HepG2 (cell line): ENCODE data around the gene MAST1. TPM values are rescaled to one million over a fixed set of nuclear protein-coding genes. Genes with fewer than 3 reads are reported as not detected.

Source experiments
- CEBPG ChIP-seq: IDR thresholded peaks from 2 replicates; pipeline ENCODE4 v1.6.1; 2016
- FOSL1 ChIP-seq: sonication (generic); formaldehyde crosslinking; IDR thresholded peaks from 2 replicates; pipeline ENCODE4 v1.9.0; 2021; ENCODE audit warnings: missing genetic modification reagents, borderline replicate concordance
- FOXM1 ChIP-seq: sonication (generic); formaldehyde crosslinking; IDR thresholded peaks from 2 replicates; pipeline ENCODE4 v1.5.0; 2020; ENCODE audit warnings: missing genetic modification reagents
- KLF16 ChIP-seq, 2 experiments: sonication (generic) in 1 of 2; formaldehyde crosslinking in 1 of 2; IDR thresholded peaks; 2 replicates each; pipeline versions ENCODE4 v1.6.1 to v1.8.0; 2016 to 2023; ENCODE audit warnings: missing genetic modification reagents in 2 of 2, missing compliant biosample characterization in 1 of 2
- MATR3 ChIP-seq: sonication (generic); formaldehyde crosslinking; IDR thresholded peaks from 2 replicates; pipeline ENCODE4 v1.4.0; 2020; ENCODE audit warnings: missing genetic modification reagents
- NFIB ChIP-seq: sonication (generic); formaldehyde crosslinking; IDR thresholded peaks from 2 replicates; pipeline ENCODE4 v1.9.0; 2021; ENCODE audit warnings: missing genetic modification reagents, mild to moderate bottlenecking, borderline replicate concordance
- NFKB2 ChIP-seq: sonication (generic); formaldehyde crosslinking; IDR thresholded peaks from 2 replicates; pipeline ENCODE4 v1.4.0; 2020; ENCODE audit warnings: missing genetic modification reagents, borderline replicate concordance
- SRSF1 ChIP-seq: fragments of 200-400 bp; formaldehyde crosslinking; optimal IDR thresholded peaks from 2 replicates; pipeline ENCODE3; 2017; ENCODE audit warnings: mild to moderate bottlenecking, low read depth, low read length, moderate library complexity
- U2AF2 ChIP-seq: fragments of 200-400 bp; formaldehyde crosslinking; IDR thresholded peaks from 2 replicates; pipeline ENCODE4 v1.6.1; 2017; ENCODE audit warnings: low read depth, mild to moderate bottlenecking, low read length
- ZBTB20 ChIP-seq: sonication (generic); formaldehyde crosslinking; IDR thresholded peaks from 2 replicates; pipeline ENCODE4 v1.8.1; 2023; ENCODE audit warnings: missing genetic modification reagents, low read depth, mild to moderate bottlenecking, borderline replicate concordance
- ZIK1 ChIP-seq: sonication (generic); formaldehyde crosslinking; IDR thresholded peaks from 2 replicates; pipeline ENCODE4 v1.5.0; 2020; ENCODE audit warnings: mild to moderate bottlenecking, low read depth, missing genetic modification reagents, borderline replicate concordance
- ZNF44 ChIP-seq: sonication (generic); formaldehyde crosslinking; IDR thresholded peaks from 2 replicates; pipeline ENCODE4 v1.5.1; 2020; ENCODE audit warnings: mild to moderate bottlenecking, missing genetic modification reagents
- ZNF569 ChIP-seq: sonication (generic); formaldehyde crosslinking; IDR thresholded peaks from 2 replicates; pipeline ENCODE4 v1.5.0; 2020; ENCODE audit warnings: mild to moderate bottlenecking, missing genetic modification reagents, moderate library complexity, borderline replicate concordance
- polyA plus RNA-seq, 8 experiments: library from polyadenylated mRNA; depleted of rRNA in 3 of 8; stranded (reverse) in 7 of 8; unstranded in 1 of 8; fragments of >200 nt; fragmentation: Illumina TruSeq in 4 of 8; extraction: Trizol in 4 of 8; gene quantifications; 2 replicates each; pipeline versions ENCODE4 v1.2.1 to v1.2.3, GENCODE V29; 2011 to 2016; ENCODE audit warnings: low read depth in 4 of 8, missing spikeins in 1 of 8, mixed read lengths in 1 of 8; ENCODE audit not compliant: insufficient read depth in 1 of 8
- total RNA-seq, 5 experiments: library from RNA; depleted of rRNA; stranded (reverse); fragments of >200 nt; fragmentation: Illumina TruSeq; extraction: Trizol; gene quantifications; 2 replicates each; pipeline ENCODE4 v1.2.3, GENCODE V29; 2016; ENCODE audit warnings: low read depth in 1 of 5
- TF ChIP-seq, protein P1 (sequence below): IDR thresholded peaks from 2 replicates; pipeline ENCODE4 v1.6.1; 2012; ENCODE audit warnings: low read length, improper control_type of control experiment
- TF ChIP-seq, protein P2 (sequence below): IDR thresholded peaks from 2 replicates; pipeline ENCODE4 v1.6.1; 2018; ENCODE audit warnings: missing genetic modification reagents, mild to moderate bottlenecking, missing compliant biosample characterization
- TF ChIP-seq, protein P3 (sequence below): IDR thresholded peaks from 2 replicates; pipeline ENCODE4 v1.6.1; 2016; ENCODE audit warnings: low read depth, control low read depth
- TF ChIP-seq, protein P4 (sequence below): conservative IDR thresholded peaks from 2 replicates; pipeline ENCODE4 v1.6.1; 2018; ENCODE audit warnings: missing genetic modification reagents

MAST1 gene
- total and polyA plus RNA-seq, 2 of the 13 experiments (the other 11 are each of a cell fraction or from before 2014, with no cell fraction given), result 0.73 to 4.7 TPM

DNA sequence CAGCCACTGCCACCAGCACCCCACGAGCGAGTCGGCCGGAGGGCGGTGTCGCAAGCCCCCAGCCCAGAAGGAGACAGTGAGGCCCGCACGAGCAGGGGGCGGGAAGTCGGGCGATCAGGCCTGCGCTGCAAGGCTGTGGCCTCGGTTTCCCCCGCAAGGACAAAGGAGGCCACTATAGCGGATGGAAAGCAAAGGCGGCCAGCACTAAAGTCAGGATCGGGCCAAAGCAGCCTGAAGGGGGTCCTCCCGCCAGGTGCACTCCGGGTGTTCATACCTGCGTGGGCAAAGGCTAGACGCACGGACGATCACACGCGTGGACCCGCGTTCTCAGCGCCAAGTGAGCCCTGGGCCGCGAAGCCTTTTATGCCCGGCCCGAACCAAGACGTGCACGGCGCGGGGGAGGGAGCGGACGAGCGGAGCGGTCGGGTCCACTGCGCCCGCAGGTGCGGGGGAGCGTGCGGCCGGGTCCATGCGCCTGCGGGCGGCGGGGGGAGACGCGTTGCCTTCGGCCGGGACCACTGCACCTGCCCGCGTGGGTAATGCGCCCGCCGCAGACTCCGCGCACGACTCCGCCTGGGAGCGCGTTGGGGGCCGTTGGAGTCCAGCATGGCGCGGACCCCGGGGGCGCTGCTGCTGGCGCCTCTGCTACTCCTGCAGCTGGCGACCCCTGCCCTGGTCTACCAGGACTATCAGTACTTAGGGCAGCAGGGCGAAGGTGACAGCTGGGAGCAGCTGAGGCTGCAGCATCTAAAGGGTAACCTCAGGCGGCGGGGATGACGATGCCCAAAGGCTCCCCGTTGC lies 36.6 kb upstream of the MAST1 start, which contains the start of the genes PRDX2 and THSD8 (continued):
- TF ChIP-seq MATR3 (CRISPR knock-in tag), result no peak
- no peak for TF ChIP-seq FOSL1 (CRISPR knock-in tag)
- peak; percentile 46 to 83; a peak in 1 of 4 replicates for TF ChIP-seq KLF16 (CRISPR knock-in tag; IDR thresholded peaks at IDR 0.05)
- no peak for TF ChIP-seq SRSF1
- TF ChIP-seq ZIK1 (CRISPR knock-in tag), result peak; percentile 91
- TF ChIP-seq NFIB (CRISPR knock-in tag), result no peak
- peak; percentile 60; the same call in 1 of the 2 replicates for TF ChIP-seq ZNF44 (CRISPR knock-in tag)
- 0 out of 2 replicates have a peak, but pooled peaks have one; percentile 90 for TF ChIP-seq ZNF569 (CRISPR knock-in tag)
- TF ChIP-seq U2AF2, result no peak
- peak; percentile 74; the same call in 1 of the 2 replicates for TF ChIP-seq NFKB2 (CRISPR knock-in tag)
- peak; percentile 24; the same call in 1 of the 2 replicates for TF ChIP-seq ZBTB20 (CRISPR knock-in tag)
- TF ChIP-seq, protein P1, sequence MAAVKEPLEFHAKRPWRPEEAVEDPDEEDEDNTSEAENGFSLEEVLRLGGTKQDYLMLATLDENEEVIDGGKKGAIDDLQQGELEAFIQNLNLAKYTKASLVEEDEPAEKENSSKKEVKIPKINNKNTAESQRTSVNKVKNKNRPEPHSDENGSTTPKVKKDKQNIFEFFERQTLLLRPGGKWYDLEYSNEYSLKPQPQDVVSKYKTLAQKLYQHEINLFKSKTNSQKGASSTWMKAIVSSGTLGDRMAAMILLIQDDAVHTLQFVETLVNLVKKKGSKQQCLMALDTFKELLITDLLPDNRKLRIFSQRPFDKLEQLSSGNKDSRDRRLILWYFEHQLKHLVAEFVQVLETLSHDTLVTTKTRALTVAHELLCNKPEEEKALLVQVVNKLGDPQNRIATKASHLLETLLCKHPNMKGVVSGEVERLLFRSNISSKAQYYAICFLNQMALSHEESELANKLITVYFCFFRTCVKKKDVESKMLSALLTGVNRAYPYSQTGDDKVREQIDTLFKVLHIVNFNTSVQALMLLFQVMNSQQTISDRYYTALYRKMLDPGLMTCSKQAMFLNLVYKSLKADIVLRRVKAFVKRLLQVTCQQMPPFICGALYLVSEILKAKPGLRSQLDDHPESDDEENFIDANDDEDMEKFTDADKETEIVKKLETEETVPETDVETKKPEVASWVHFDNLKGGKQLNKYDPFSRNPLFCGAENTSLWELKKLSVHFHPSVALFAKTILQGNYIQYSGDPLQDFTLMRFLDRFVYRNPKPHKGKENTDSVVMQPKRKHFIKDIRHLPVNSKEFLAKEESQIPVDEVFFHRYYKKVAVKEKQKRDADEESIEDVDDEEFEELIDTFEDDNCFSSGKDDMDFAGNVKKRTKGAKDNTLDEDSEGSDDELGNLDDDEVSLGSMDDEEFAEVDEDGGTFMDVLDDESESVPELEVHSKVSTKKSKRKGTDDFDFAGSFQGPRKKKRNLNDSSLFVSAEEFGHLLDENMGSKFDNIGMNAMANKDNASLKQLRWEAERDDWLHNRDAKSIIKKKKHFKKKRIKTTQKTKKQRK, result no peak
- TF ChIP-seq FOXM1 (CRISPR knock-in tag), result no peak
- TF ChIP-seq, protein P2, sequence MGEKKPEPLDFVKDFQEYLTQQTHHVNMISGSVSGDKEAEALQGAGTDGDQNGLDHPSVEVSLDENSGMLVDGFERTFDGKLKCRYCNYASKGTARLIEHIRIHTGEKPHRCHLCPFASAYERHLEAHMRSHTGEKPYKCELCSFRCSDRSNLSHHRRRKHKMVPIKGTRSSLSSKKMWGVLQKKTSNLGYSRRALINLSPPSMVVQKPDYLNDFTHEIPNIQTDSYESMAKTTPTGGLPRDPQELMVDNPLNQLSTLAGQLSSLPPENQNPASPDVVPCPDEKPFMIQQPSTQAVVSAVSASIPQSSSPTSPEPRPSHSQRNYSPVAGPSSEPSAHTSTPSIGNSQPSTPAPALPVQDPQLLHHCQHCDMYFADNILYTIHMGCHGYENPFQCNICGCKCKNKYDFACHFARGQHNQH, result peak; percentile 81
- TF ChIP-seq, protein P3, sequence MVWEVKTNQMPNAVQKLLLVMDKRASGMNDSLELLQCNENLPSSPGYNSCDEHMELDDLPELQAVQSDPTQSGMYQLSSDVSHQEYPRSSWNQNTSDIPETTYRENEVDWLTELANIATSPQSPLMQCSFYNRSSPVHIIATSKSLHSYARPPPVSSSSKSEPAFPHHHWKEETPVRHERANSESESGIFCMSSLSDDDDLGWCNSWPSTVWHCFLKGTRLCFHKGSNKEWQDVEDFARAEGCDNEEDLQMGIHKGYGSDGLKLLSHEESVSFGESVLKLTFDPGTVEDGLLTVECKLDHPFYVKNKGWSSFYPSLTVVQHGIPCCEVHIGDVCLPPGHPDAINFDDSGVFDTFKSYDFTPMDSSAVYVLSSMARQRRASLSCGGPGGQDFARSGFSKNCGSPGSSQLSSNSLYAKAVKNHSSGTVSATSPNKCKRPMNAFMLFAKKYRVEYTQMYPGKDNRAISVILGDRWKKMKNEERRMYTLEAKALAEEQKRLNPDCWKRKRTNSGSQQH, result no peak
- peak; percentile 14; the same call in 1 of the 2 replicates for TF ChIP-seq CEBPG (CRISPR knock-in tag)
- TF ChIP-seq, protein P4, sequence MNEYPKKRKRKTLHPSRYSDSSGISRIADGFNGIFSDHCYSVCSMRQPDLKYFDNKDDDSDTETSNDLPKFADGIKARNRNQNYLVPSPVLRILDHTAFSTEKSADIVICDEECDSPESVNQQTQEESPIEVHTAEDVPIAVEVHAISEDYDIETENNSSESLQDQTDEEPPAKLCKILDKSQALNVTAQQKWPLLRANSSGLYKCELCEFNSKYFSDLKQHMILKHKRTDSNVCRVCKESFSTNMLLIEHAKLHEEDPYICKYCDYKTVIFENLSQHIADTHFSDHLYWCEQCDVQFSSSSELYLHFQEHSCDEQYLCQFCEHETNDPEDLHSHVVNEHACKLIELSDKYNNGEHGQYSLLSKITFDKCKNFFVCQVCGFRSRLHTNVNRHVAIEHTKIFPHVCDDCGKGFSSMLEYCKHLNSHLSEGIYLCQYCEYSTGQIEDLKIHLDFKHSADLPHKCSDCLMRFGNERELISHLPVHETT (CRISPR knock-in tag), result no peak
